ENCODE data around the gene SCAF11.

SCAF11 gene

DNA sequence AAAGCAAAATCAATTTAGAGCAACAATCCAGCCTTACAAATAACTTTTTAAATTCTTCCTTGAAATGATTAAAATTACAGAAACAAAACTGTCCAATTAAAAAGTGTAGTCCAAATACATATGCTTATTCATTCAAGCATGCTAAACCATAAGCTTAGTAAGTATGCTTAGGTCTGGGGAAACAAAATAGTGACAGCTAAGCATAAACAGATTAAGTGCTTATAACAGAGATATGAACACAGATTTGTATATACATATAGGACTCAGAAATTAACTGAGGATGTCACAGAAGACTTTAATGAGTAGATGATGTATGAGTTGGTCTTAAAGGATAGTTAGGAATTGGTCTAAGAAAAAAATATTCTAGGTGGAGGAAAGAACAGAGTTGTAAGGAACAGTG is 41.8 kb downstream of the SCAF11 start:
- Histone ChIP-seq H3K36me3 (ENCODE audit: insufficient read depth, low read length) (peaks cover 27% of the 10 kb centered on the region), H3K4me3 (ENCODE audit: low read depth, low read length) (no peak overlapping the region), H3K27ac (ENCODE audit: low read depth, low read length) (no peak overlapping the region), H3K27me3 (ENCODE audit: insufficient read depth, low read length) (no peaks in the 10 kb centered on the region), H3K4me1 (ENCODE audit: control insufficient read depth, insufficient read depth, low read length, unreplicated experiment) (no peaks in the 10 kb centered on the region), H2AFZ (ENCODE audit: low read length, unreplicated experiment) (no peak overlapping the region), H3K79me2 (ENCODE audit: control insufficient read depth, insufficient read depth, low read length, unreplicated experiment) (no peaks in the 10 kb centered on the region)

- Histone ChIP-seq H2AFZ (ENCODE audit: low read length, unreplicated experiment) (no peak overlapping the region), H3K79me2 (ENCODE audit: control insufficient read depth, insufficient read depth, low read length, unreplicated experiment) (no peaks in the 10 kb centered on the region), H3K4me3 (ENCODE audit: low read depth, low read length) (no peak overlapping the region), H3K4me1 (ENCODE audit: control insufficient read depth, insufficient read depth, low read length, unreplicated experiment) (no peaks in the 10 kb centered on the region), H3K27me3 (ENCODE audit: insufficient read depth, low read length) (no peaks in the 10 kb centered on the region), H3K36me3 (ENCODE audit: insufficient read depth, low read length) (peaks cover 33% of the 10 kb centered on the region), H3K27ac (ENCODE audit: low read depth, low read length) (no peak overlapping the region)
Measured at GRCh38 chr12:45946435-45946834, 43.9 kb downstream of the SCAF11 start.

DNA sequence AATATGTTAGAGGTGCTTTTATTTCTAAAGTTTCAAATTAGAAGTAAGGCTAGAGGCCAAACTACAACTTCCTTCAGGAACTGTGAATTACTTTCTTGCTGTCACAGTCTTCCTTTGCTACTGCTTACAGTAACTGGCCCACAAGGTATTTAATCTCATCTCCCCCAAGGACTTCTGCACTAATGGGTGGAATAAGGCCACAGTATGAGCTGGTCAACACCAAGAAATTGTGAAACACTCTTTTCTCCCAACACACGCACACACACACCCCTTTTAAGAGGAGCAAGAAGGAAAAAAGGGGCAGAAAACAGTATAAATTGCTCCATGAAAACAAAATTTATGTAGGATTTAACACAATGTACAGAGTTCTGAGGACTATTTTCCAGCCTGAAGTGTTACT is 45.6 kb downstream of the SCAF11 start:
- peaks cover 37% of the 10 kb centered on the region for H3K36me3 ChIP-seq (ENCODE audit: insufficient read depth, low read length)

GRCh38 chr12:45939759-45940158 is 50.6 kb downstream of the SCAF11 start:
- peaks cover 18% of the 10 kb centered on the region for H3K36me3 ChIP-seq (ENCODE audit: insufficient read depth, low read length)

More for the DNA sequence above, 45.6 kb downstream of the SCAF11 start:
- Histone ChIP-seq H3K27ac (ENCODE audit: low read depth, low read length) (no peak overlapping the region), H2AFZ (ENCODE audit: low read length, unreplicated experiment) (no peak overlapping the region), H3K4me1 (ENCODE audit: control insufficient read depth, insufficient read depth, low read length, unreplicated experiment) (no peaks in the 10 kb centered on the region), H3K4me3 (ENCODE audit: low read depth, low read length) (no peak overlapping the region), H3K79me2 (ENCODE audit: control insufficient read depth, insufficient read depth, low read length, unreplicated experiment) (no peaks in the 10 kb centered on the region), H3K27me3 (ENCODE audit: insufficient read depth, low read length) (no peaks in the 10 kb centered on the region)

DNA sequence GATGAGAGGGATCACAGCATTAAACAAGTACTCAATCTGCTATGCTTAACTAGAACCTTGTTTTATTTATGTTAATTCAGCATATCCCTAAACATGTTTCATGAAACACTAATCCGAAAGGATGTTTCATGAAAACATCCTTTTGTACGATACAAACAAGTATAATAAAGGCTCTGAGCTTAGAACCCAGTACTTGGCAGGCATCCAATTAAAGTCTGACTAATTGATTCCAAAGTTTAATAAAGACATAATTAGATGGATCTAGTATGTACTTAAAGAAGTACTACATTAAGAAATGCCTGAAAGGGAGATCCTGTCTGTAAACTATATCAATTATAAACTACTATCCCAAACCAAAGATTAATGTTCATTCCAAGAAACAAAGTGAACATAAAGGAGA is 51.8 kb downstream of the SCAF11 start:
- Histone ChIP-seq H3K79me2 (ENCODE audit: control insufficient read depth, insufficient read depth, low read length, unreplicated experiment) (no peaks in the 10 kb centered on the region), H3K4me1 (ENCODE audit: control insufficient read depth, insufficient read depth, low read length, unreplicated experiment) (no peaks in the 10 kb centered on the region), H3K36me3 (ENCODE audit: insufficient read depth, low read length) (peaks cover 17% of the 10 kb centered on the region), H2AFZ (ENCODE audit: low read length, unreplicated experiment) (no peak overlapping the region), H3K4me3 (ENCODE audit: low read depth, low read length) (no peak overlapping the region), H3K27me3 (ENCODE audit: insufficient read depth, low read length) (no peaks in the 10 kb centered on the region), H3K27ac (ENCODE audit: low read depth, low read length) (no peak overlapping the region)

More at GRCh38 chr12:45939759-45940158, 50.6 kb downstream of the SCAF11 start:
- Histone ChIP-seq H2AFZ (ENCODE audit: low read length, unreplicated experiment) (no peak overlapping the region), H3K27ac (ENCODE audit: low read depth, low read length) (no peak overlapping the region), H3K79me2 (ENCODE audit: control insufficient read depth, insufficient read depth, low read length, unreplicated experiment) (no peaks in the 10 kb centered on the region), H3K27me3 (ENCODE audit: insufficient read depth, low read length) (no peaks in the 10 kb centered on the region), H3K4me1 (ENCODE audit: control insufficient read depth, insufficient read depth, low read length, unreplicated experiment) (no peaks in the 10 kb centered on the region), H3K4me3 (ENCODE audit: low read depth, low read length) (no peak overlapping the region)

- Histone ChIP-seq H3K4me3 (ENCODE audit: low read depth, low read length) (no peak overlapping the region), H2AFZ (ENCODE audit: low read length, unreplicated experiment) (no peak overlapping the region), H3K79me2 (ENCODE audit: control insufficient read depth, insufficient read depth, low read length, unreplicated experiment) (no peaks in the 10 kb centered on the region), H3K27me3 (ENCODE audit: insufficient read depth, low read length) (no peaks in the 10 kb centered on the region), H3K4me1 (ENCODE audit: control insufficient read depth, insufficient read depth, low read length, unreplicated experiment) (no peaks in the 10 kb centered on the region), H3K27ac (ENCODE audit: low read depth, low read length) (no peak overlapping the region), H3K36me3 (ENCODE audit: insufficient read depth, low read length) (peaks cover 23% of the 10 kb centered on the region)
Measured at GRCh38 chr12:45934956-45935355, 55.4 kb downstream of the SCAF11 start.

GRCh38 chr12:45933504-45933903 is 56.9 kb downstream of the SCAF11 start:
- no peaks in the 10 kb centered on the region for H3K27me3 ChIP-seq (ENCODE audit: insufficient read depth, low read length)
- H3K36me3 ChIP-seq (ENCODE audit: insufficient read depth, low read length), result peaks cover 25% of the 10 kb centered on the region
- H3K27ac ChIP-seq (ENCODE audit: low read depth, low read length), result no peak overlapping the region
- H3K4me3 ChIP-seq (ENCODE audit: low read depth, low read length), result no peak overlapping the region
- H2AFZ ChIP-seq (ENCODE audit: low read length, unreplicated experiment), result no peak overlapping the region
- no peaks in the 10 kb centered on the region for H3K4me1 ChIP-seq (ENCODE audit: control insufficient read depth, insufficient read depth, low read length, unreplicated experiment)
- no peaks in the 10 kb centered on the region for H3K79me2 ChIP-seq (ENCODE audit: control insufficient read depth, insufficient read depth, low read length, unreplicated experiment)

- no peak overlapping the region for H3K4me3 ChIP-seq (ENCODE audit: low read depth, low read length)
- H3K36me3 ChIP-seq (ENCODE audit: insufficient read depth, low read length), result peaks cover 41% of the 10 kb centered on the region
Measured at GRCh38 chr12:45930369-45930768, 60.0 kb downstream of the SCAF11 start.

GRCh38 chr12:45928309-45928708 is 62.1 kb downstream of the SCAF11 start:
- Histone ChIP-seq H3K79me2 (ENCODE audit: control insufficient read depth, insufficient read depth, low read length, unreplicated experiment) (no peaks in the 10 kb centered on the region), H3K4me1 (ENCODE audit: control insufficient read depth, insufficient read depth, low read length, unreplicated experiment) (no peaks in the 10 kb centered on the region), H3K36me3 (ENCODE audit: insufficient read depth, low read length) (peaks cover 51% of the 10 kb centered on the region), H3K27me3 (ENCODE audit: insufficient read depth, low read length) (no peaks in the 10 kb centered on the region), H2AFZ (ENCODE audit: low read length, unreplicated experiment) (no peak overlapping the region), H3K27ac (ENCODE audit: low read depth, low read length) (no peak overlapping the region), H3K4me3 (ENCODE audit: low read depth, low read length) (no peak overlapping the region)

More at GRCh38 chr12:45930369-45930768, 60.0 kb downstream of the SCAF11 start:
- H2AFZ ChIP-seq (ENCODE audit: low read length, unreplicated experiment), result no peak overlapping the region
- no peaks in the 10 kb centered on the region for H3K27me3 ChIP-seq (ENCODE audit: insufficient read depth, low read length)
- no peak overlapping the region for H3K27ac ChIP-seq (ENCODE audit: low read depth, low read length)
- H3K4me1 ChIP-seq (ENCODE audit: control insufficient read depth, insufficient read depth, low read length, unreplicated experiment), result no peaks in the 10 kb centered on the region
- H3K79me2 ChIP-seq (ENCODE audit: control insufficient read depth, insufficient read depth, low read length, unreplicated experiment), result no peaks in the 10 kb centered on the region

- H3K27me3 ChIP-seq (ENCODE audit: insufficient read depth, low read length), result no peaks in the 10 kb centered on the region
Measured at GRCh38 chr12:45918818-45919217, 71.6 kb downstream of the SCAF11 start.

DNA sequence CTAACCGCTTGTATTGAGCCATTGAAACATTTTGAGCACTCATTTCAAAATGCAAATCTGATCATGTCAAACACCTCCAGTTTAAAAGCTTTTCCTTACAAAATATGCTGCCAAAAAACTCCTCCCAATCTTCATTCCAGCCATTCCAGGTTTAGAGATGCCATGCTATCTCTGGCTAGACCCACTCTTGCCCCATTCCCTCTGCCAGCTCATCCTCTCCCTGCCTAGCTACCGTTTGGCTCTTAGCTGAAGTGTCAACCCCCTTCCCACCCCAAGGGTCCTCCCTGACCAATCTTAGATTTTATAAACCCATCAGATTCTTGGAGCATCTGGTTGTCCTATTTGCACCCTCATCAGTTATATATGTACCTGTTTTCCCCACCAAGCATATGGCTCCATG is 75.0 kb downstream of the SCAF11 start:
- H3K79me2 ChIP-seq (ENCODE audit: control insufficient read depth, insufficient read depth, low read length, unreplicated experiment), result no peaks in the 10 kb centered on the region
- H3K36me3 ChIP-seq (ENCODE audit: insufficient read depth, low read length), result peaks cover 4% of the 10 kb centered on the region; the same call in 1 of the 2 replicates
- H2AFZ ChIP-seq (ENCODE audit: low read length, unreplicated experiment), result no peak overlapping the region
- no peak overlapping the region for H3K27ac ChIP-seq (ENCODE audit: low read depth, low read length)
- no peak overlapping the region for H3K4me3 ChIP-seq (ENCODE audit: low read depth, low read length)
- peaks cover 7% of the 10 kb centered on the region for H3K4me1 ChIP-seq (ENCODE audit: control insufficient read depth, insufficient read depth, low read length, unreplicated experiment)
- H3K27me3 ChIP-seq (ENCODE audit: insufficient read depth, low read length), result no peaks in the 10 kb centered on the region

More at GRCh38 chr12:45918818-45919217, 71.6 kb downstream of the SCAF11 start:
- no peak overlapping the region for H3K27ac ChIP-seq (ENCODE audit: low read depth, low read length)
- H3K36me3 ChIP-seq (ENCODE audit: insufficient read depth, low read length), result peaks cover 10% of the 10 kb centered on the region
- peaks cover 6% of the 10 kb centered on the region for H3K4me1 ChIP-seq (ENCODE audit: control insufficient read depth, insufficient read depth, low read length, unreplicated experiment)
- H2AFZ ChIP-seq (ENCODE audit: low read length, unreplicated experiment), result no peak overlapping the region
- H3K79me2 ChIP-seq (ENCODE audit: control insufficient read depth, insufficient read depth, low read length, unreplicated experiment), result no peaks in the 10 kb centered on the region
- H3K4me3 ChIP-seq (ENCODE audit: low read depth, low read length), result no peak overlapping the region

Measured in ACC112 (cell line).